ENCODE data around the gene GALNT12. TPM values are rescaled to one million over a fixed set of nuclear protein-coding genes. Genes with fewer than 3 reads are reported as not detected.

GALNT12 gene
- total RNA-seq, 4 donors from 2014 or later = 12.4 to 22.4 (median 16.2) TPM

DNA sequence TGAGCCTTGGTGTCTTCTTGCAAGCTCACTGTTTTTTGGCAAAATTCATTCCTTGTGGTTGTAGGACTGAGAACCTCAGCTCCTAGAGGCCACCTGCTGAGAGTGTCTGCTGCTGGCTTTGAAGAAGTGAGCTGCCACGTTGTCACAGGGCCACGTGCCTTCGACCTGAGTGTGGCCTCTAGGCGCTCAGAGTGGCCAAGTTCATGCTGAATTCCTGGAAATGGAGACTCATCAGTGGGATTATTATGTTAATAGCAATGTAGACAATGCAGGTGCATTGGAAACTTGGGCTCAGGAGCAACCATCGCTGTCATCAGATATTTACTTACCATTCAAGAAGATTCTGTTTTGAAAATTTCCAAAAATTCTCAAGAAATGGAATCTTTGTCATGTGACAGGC, 52.5 kb downstream of the GALNT12 start:
- no peak overlapping the region for H3K27ac ChIP-seq (replicated peaks in 1 of 4)
- no peak overlapping the region for H3K4me3 ChIP-seq
- intact Hi-C loops (cut with DNase I) = loop anchor here (2.0 to 5.0 kb wide), 3 partner anchors 82 to 282 kb away; partner anchors contain the start of gene COL15A1
- WGBS = 86% methylated on average over 5 of the region's 5 CpGs
- no peaks in the 10 kb centered on the region for H3K9me3 ChIP-seq
- TF ChIP-seq CTCF (IDR thresholded peaks at IDR 0.05) (no peak), EP300 (IDR thresholded peaks at IDR 0.05) (no peak), POLR2A (IDR thresholded peaks at IDR 0.05; ENCODE audit: low read depth) (no peak), POLR2AphosphoS5 (IDR thresholded peaks at IDR 0.05) (no peak)
- DNase-seq (ENCODE audit: extremely low spot score) = no peak
- H3K36me3 ChIP-seq = no peaks in the 10 kb centered on the region
- H3K4me1 ChIP-seq = peaks cover 21 to 51% (median 35%) of the 10 kb centered on the region in 4 donors
- no peaks in the 10 kb centered on the region for H3K27me3 ChIP-seq

DNA sequence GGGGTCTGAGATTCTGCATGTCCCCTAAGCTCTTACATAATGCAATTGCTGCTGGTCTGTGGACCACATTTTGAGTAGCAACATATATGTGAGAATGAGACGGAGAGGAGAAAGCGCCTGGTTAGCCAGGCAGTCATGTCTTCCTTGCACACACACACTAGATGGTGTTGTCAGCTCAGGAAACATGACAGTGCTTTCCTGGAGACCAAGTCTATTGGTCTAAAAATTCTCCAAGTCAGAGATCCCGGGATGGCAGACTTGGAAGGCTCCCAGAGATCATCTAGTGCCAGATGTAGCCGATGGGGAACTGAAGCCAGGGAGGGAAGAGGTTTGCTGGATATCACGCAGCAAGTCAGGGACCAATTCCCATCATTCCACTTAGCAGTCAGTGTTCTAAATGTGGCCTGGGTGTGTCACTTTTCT, 53.4 kb downstream of the GALNT12 start:
- WGBS = 7% methylated on average over 5 of the region's 5 CpGs
- peak overlapping the region; percentile 48 to 59 (median 53) for H3K27ac ChIP-seq (replicated peaks in 1 of 4)
- no peak overlapping the region for H3K4me3 ChIP-seq
- no peaks in the 10 kb centered on the region for H3K9me3 ChIP-seq
- intact Hi-C loops (cut with DNase I) = loop anchor here (2.0 to 5.0 kb wide), 2 partner anchors 81 to 138 kb away; partner anchors contain the start of gene COL15A1
- peaks cover 25 to 51% (median 36%) of the 10 kb centered on the region in 4 donors for H3K4me1 ChIP-seq
- peak; percentile 97 for DNase-seq (ENCODE audit: extremely low spot score)
- no peaks in the 10 kb centered on the region for H3K36me3 ChIP-seq
- no peaks in the 10 kb centered on the region for H3K27me3 ChIP-seq
- TF ChIP-seq CTCF (IDR thresholded peaks at IDR 0.05) = peak; percentile 71 to 79 (median 76)
- peak; percentile 86 for TF ChIP-seq EP300 (IDR thresholded peaks at IDR 0.05)
- TF ChIP-seq POLR2AphosphoS5 (IDR thresholded peaks at IDR 0.05) = peak; percentile 73 to 76
- no peak for TF ChIP-seq POLR2A (IDR thresholded peaks at IDR 0.05; ENCODE audit: low read depth)

DNA sequence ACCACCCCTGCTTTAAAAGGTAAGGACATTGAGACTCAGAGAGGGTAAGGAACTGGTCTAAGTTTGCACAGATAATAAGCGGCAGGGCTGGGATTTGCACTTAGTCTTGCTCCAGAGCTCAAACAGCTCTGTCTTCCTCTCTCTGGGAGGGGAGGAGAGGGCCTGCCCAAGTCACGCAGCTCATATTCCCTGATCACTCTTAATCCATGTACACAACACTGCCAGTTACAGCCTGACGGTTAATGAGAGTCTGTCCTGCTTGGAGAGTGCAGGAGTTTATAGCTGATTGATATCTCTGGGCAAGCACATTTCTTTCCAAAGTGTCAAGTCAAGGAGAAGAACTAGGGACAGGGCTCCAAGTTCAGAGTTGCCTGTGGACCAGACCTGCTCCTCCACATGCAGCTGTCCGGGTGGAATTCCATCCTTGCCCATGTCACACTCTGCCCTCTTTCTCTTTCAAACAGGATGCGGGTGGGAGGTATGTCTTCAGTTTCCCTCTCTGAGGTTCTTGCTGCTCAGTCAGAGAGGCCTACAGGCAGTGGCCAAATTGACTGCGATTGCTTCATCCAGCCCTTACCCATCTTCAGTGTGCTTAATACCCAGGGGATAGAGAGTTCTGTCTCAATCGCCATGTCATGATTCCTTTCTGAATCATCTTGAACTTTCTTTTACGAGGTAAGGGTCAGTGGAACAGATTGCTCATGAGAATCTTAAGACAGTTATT, 54.5 kb downstream of the GALNT12 start:
- no peaks in the 10 kb centered on the region for H3K36me3 ChIP-seq
- no peak for DNase-seq (ENCODE audit: extremely low spot score)
- peaks cover 32 to 55% (median 46%) of the 10 kb centered on the region in 4 donors for H3K4me1 ChIP-seq
- no peaks in the 10 kb centered on the region for H3K27me3 ChIP-seq
- 69% methylated on average over 7 of the region's 8 CpGs for WGBS
- TF ChIP-seq POLR2AphosphoS5 (IDR thresholded peaks at IDR 0.05) (peak; percentile 41 to 69), EP300 (IDR thresholded peaks at IDR 0.05) (no peak)
- intact Hi-C loops (cut with DNase I) = loop anchor here (2.0 to 5.0 kb wide), 2 partner anchors 80 to 137 kb away; partner anchors contain the start of gene COL15A1
- H3K9me3 ChIP-seq = no peaks in the 10 kb centered on the region
- H3K4me3 ChIP-seq = no peak overlapping the region
- peak overlapping the region; percentile 48 to 59 (median 53) for H3K27ac ChIP-seq (replicated peaks in 1 of 4)

DNA sequence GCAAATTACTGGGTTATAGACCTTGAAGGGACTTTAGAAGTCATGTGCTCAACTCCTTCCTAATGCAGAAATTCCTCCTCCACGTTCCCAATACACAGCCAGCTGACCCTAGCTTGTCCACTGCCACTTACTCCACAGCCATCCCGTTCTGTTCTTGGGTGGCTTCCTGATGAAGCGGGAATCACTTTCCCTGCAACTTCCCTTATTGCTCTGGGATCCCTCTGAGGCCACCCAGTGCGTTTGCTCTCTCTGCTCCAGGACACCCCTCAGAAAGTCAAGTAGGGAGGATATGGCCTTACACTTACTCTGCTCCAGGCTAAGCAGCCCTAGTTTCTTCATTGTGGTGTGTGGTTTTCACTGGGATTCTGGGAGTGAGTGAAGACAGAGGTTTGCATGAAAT, 55.5 kb downstream of the GALNT12 start:
- DNase-seq (ENCODE audit: extremely low spot score) = no peak
- 78% methylated on average over 4 of the region's 4 CpGs for WGBS
- intact Hi-C loops (cut with DNase I) = loop anchor here (5.0 kb wide), 1 partner anchor 79 kb away; the partner anchor contains the start of gene COL15A1
- Histone ChIP-seq H3K4me3 (no peak overlapping the region), H3K27me3 (no peaks in the 10 kb centered on the region), H3K27ac (replicated peaks in 1 of 4) (peak overlapping the region; percentile 29 to 59 (median 34)), H3K9me3 (no peaks in the 10 kb centered on the region), H3K36me3 (no peaks in the 10 kb centered on the region), H3K4me1 (peaks cover 39 to 65% (median 56%) of the 10 kb centered on the region in 4 donors)
- TF ChIP-seq POLR2AphosphoS5 (IDR thresholded peaks at IDR 0.05) (no peak), CTCF (IDR thresholded peaks at IDR 0.05) (no peak), POLR2A (IDR thresholded peaks at IDR 0.05; ENCODE audit: low read depth) (no peak), EP300 (IDR thresholded peaks at IDR 0.05) (no peak)
